Mesothelial cell of epicardium (in vitro differentiated cells): ENCODE results near the gene TCERG1L. TPM values are rescaled to one million over a fixed set of nuclear protein-coding genes. Genes with fewer than 3 reads are reported as not detected.

Experiments used
- DNase-seq, 2 experiments: peaks; one replicate each; pipeline ENCODE4 v3.0.0; 2021; ENCODE audit warnings: low spot score in 2 of 2; ENCODE audit not compliant: unreplicated experiment in 2 of 2
- H3K27ac Mint-ChIP-seq: 2 replicates; pipeline ENCODE4 v1.8.0; 2021; ENCODE audit warnings: mixed read lengths
- H3K27me3 Mint-ChIP-seq: 2 replicates; pipeline ENCODE4 v1.8.0; 2021; ENCODE audit warnings: low read depth, mixed read lengths
- H3K36me3 Mint-ChIP-seq: 2 replicates; pipeline ENCODE4 v1.8.0; 2021; ENCODE audit warnings: mixed read lengths
- H3K4me1 Mint-ChIP-seq: 2 replicates; pipeline ENCODE4 v1.8.0; 2021; ENCODE audit warnings: mixed read lengths
- H3K4me3 Mint-ChIP-seq: 2 replicates; pipeline ENCODE4 v1.8.0; 2021; ENCODE audit warnings: mild to moderate bottlenecking, moderate library complexity, mixed read lengths
- H3K9me3 Mint-ChIP-seq: 2 replicates; pipeline ENCODE4 v1.8.0; 2021; ENCODE audit warnings: mixed read lengths
- CTCF ChIP-seq: fragments of 200-600 bp; sonication (generic); IDR thresholded peaks from one replicate; pipeline ENCODE4 v1.5.0; 2021; ENCODE audit warnings: antibody characterized with exemption; ENCODE audit not compliant: unreplicated experiment
- total RNA-seq: library from RNA; stranded (reverse); gene quantifications from 3 replicates; pipeline ENCODE4 v1.2.1, GENCODE V29; 2021

Gene TCERG1L
- total RNA-seq, 1 donor from 2014 or later: 0.63 TPM

GRCh38 chr10:131314799-131315198, 3.3 kb upstream of the TCERG1L start:
- Mint-ChIP-seq H3K4me3 (no peak overlapping the region), H3K9me3 (no peaks in the 10 kb centered on the region), H3K36me3 (no peaks in the 10 kb centered on the region), H3K27me3 (peaks cover 36% of the 10 kb centered on the region), H3K4me1 (peaks cover 29% of the 10 kb centered on the region), H3K27ac (no peak overlapping the region)
- no peak for TF ChIP-seq CTCF
- no peak for DNase-seq

GRCh38 chr10:131314148-131314547, 2.6 kb upstream of the TCERG1L start:
- Mint-ChIP-seq H3K27ac (no peak overlapping the region), H3K9me3 (no peaks in the 10 kb centered on the region), H3K4me3 (no peak overlapping the region), H3K4me1 (peaks cover 29% of the 10 kb centered on the region), H3K27me3 (peaks cover 40% of the 10 kb centered on the region), H3K36me3 (no peaks in the 10 kb centered on the region)
- DNase-seq: no peak
- no peak for TF ChIP-seq CTCF

DNA sequence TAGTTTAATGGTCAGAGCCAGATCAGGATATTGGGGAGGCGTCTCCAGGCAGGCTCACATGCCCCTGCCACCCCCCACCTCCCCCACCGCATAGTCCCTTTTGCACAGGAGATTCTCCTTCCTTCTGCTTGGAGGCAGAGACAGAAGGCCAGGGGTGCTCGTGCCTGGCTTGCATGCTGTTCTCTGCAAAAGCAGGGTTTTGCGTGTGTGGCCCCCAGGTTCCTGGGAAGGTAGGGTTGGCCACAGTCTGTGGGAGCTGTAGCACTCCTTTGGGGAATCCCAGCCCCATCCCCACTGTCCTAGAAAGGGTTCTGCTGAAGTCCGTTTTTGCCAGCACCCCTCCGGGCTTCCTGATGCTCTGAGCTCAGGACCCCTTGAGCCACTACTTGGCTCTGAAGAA, 1.9 kb upstream of the TCERG1L start:
- no peaks in the 10 kb centered on the region for H3K36me3 Mint-ChIP-seq
- H3K27ac Mint-ChIP-seq: no peak overlapping the region
- no peaks in the 10 kb centered on the region for H3K9me3 Mint-ChIP-seq
- DNase-seq: no peak
- H3K4me3 Mint-ChIP-seq: no peak overlapping the region
- H3K27me3 Mint-ChIP-seq: peaks cover 45% of the 10 kb centered on the region
- no peak for TF ChIP-seq CTCF
- peaks cover 29% of the 10 kb centered on the region for H3K4me1 Mint-ChIP-seq

DNA sequence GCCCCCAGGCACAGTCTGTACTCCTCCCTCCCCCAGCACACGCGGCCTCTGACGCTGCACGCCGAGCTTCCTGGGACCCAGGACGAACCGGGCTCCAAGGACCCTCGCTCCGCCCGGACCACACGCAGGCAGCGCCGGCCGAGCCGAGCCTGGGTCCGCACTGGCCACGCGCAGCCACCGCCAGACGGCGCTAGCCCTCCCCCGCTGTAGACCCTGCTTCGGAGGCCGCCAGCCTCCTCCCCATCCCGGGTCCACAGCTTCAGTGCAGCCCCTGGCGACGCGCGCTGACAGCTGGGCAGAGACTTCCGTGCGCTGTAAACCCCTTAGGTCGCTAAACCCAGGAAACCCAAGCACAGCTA, 936 bp upstream of the TCERG1L start:
- no peaks in the 10 kb centered on the region for H3K36me3 Mint-ChIP-seq
- TF ChIP-seq CTCF: peak; percentile 63
- H3K4me1 Mint-ChIP-seq: peaks cover 29% of the 10 kb centered on the region
- peaks cover 52% of the 10 kb centered on the region for H3K27me3 Mint-ChIP-seq
- DNase-seq: peak in 1 of 2 experiments; percentile 71
- H3K4me3 Mint-ChIP-seq: peak overlapping the region; percentile 60
- no peak overlapping the region for H3K27ac Mint-ChIP-seq
- H3K9me3 Mint-ChIP-seq: no peaks in the 10 kb centered on the region

DNA sequence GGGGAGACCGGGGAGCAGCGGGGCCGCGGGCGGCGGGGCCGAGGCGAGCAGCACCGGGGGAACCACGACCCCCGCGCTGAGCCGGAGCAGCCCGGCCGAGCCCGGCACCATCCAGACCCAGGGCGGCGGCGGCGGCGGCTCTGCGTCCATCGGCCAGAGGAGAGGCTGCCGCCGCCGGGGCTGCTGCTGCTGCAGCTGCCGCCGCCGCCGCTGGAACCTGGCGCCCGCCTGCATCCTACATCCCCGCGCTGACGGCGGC, 190 bp downstream of the TCERG1L start:
- no peak for TF ChIP-seq CTCF
- Mint-ChIP-seq H3K4me1 (peaks cover 25% of the 10 kb centered on the region), H3K27ac (no peak overlapping the region), H3K9me3 (no peaks in the 10 kb centered on the region), H3K27me3 (peaks cover 53% of the 10 kb centered on the region), H3K36me3 (no peaks in the 10 kb centered on the region), H3K4me3 (no peak overlapping the region)
- DNase-seq: no peak
